ENCODE data around the gene LAPTM4A. TPM values are rescaled to one million over a fixed set of nuclear protein-coding genes. Genes with fewer than 3 reads are reported as not detected.
A peak's percentile ranks its signal among the peaks of the same experiment; 100 is the strongest.
"Not testable (repeated sequence)": the region's sequence is repeated elsewhere in the genome, so short reads cannot be mapped to it uniquely, and the experiment has no call there.

Gene LAPTM4A
- total RNA-seq, 1 experiment from 2014 or later: 37.2 TPM

GRCh38 chr2:20080839-20081415 is 29.5 kb upstream of the LAPTM4A start:
- Histone ChIP-seq H3K27ac (ENCODE audit: low read length) (no peak overlapping the region), H3K4me2 (ENCODE audit: low read depth, low read length, poor library complexity, severe bottlenecking) (no peak overlapping the region), H3K27me3 (ENCODE audit: low read length) (no peaks in the 10 kb centered on the region), H3K79me2 (ENCODE audit: low read length) (no peaks in the 10 kb centered on the region), H2AFZ (ENCODE audit: low read length) (no peak overlapping the region), H3K9me2 (replicated peaks; ENCODE audit: insufficient read depth, low read length) (no peaks in the 10 kb centered on the region), H3K9ac (ENCODE audit: low read length) (no peak overlapping the region), H3K9me3 (ENCODE audit: low read length) (no peaks in the 10 kb centered on the region), H3K4me1 (ENCODE audit: low read length) (peaks cover 17% of the 10 kb centered on the region), H4K20me1 (ENCODE audit: insufficient read depth, low read depth, low read length) (no peaks in the 10 kb centered on the region), H3K4me3 (ENCODE audit: low read length) (no peak overlapping the region), H3K36me3 (ENCODE audit: insufficient read depth, low read length) (no peaks in the 10 kb centered on the region)
- no peak for DNase-seq

GRCh38 chr2:20080428-20080827 is 29.0 kb upstream of the LAPTM4A start:
- Histone ChIP-seq H2AFZ (ENCODE audit: low read length) (no peak overlapping the region), H3K4me1 (ENCODE audit: low read length) (peaks cover 17% of the 10 kb centered on the region), H3K9ac (ENCODE audit: low read length) (no peak overlapping the region), H3K9me3 (ENCODE audit: low read length) (no peaks in the 10 kb centered on the region), H3K27me3 (ENCODE audit: low read length) (no peaks in the 10 kb centered on the region), H3K36me3 (ENCODE audit: insufficient read depth, low read length) (no peaks in the 10 kb centered on the region), H3K4me3 (ENCODE audit: low read length) (no peak overlapping the region), H4K20me1 (ENCODE audit: insufficient read depth, low read depth, low read length) (no peaks in the 10 kb centered on the region), H3K4me2 (ENCODE audit: low read depth, low read length, poor library complexity, severe bottlenecking) (no peak overlapping the region), H3K9me2 (replicated peaks; ENCODE audit: insufficient read depth, low read length) (no peaks in the 10 kb centered on the region), H3K27ac (ENCODE audit: low read length) (no peak overlapping the region), H3K79me2 (ENCODE audit: low read length) (no peaks in the 10 kb centered on the region)
- DNase-seq: no peak

DNA sequence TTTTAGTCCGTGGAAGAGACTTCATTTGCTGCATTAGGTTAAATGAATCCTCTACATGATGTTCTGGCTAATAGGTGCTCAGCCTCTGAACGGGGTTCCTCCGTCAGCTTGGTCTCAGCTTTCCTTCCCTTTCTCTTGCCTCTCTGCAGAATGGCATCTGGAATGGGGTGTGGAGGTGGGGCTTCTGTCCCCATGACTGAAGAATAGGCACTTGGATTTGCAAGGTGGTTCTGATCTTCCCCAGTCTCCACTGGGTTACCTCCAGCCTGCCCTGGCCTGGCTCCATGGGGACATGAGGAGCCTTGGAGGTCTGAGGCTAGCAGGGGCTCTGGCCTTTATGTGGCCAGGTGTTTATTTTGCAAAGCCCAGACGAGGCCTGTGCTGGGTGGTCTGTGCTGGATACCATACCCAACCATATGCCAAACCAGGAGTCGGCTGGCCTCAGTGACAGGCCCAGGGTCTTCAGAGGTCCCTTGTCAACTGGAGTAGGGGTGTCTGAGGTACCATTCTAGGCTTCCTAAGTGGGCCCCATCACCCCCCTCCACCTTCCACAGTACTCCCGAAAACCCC is 28.2 kb upstream of the LAPTM4A start:
- peaks cover 17% of the 10 kb centered on the region for H3K4me1 ChIP-seq (ENCODE audit: low read length)
- no peaks in the 10 kb centered on the region for H3K9me2 ChIP-seq (replicated peaks; ENCODE audit: insufficient read depth, low read length)
- DNase-seq: no peak
- H3K4me2 ChIP-seq (ENCODE audit: low read depth, low read length, poor library complexity, severe bottlenecking): no peak overlapping the region
- no peaks in the 10 kb centered on the region for H3K27me3 ChIP-seq (ENCODE audit: low read length)
- no peak overlapping the region for H3K4me3 ChIP-seq (ENCODE audit: low read length)
- no peaks in the 10 kb centered on the region for H4K20me1 ChIP-seq (ENCODE audit: insufficient read depth, low read depth, low read length)
- H2AFZ ChIP-seq (ENCODE audit: low read length): no peak overlapping the region
- no peaks in the 10 kb centered on the region for H3K36me3 ChIP-seq (ENCODE audit: insufficient read depth, low read length)
- no peak overlapping the region for H3K27ac ChIP-seq (ENCODE audit: low read length)
- no peaks in the 10 kb centered on the region for H3K9me3 ChIP-seq (ENCODE audit: low read length)
- no peak overlapping the region for H3K9ac ChIP-seq (ENCODE audit: low read length)
- H3K79me2 ChIP-seq (ENCODE audit: low read length): no peaks in the 10 kb centered on the region

- Histone ChIP-seq H3K4me2 (ENCODE audit: low read depth, low read length, poor library complexity, severe bottlenecking) (peak overlapping the region; percentile 36), H4K20me1 (ENCODE audit: insufficient read depth, low read depth, low read length) (no peaks in the 10 kb centered on the region)
- peak; percentile 76 for DNase-seq
Observed at GRCh38 chr2:20077411-20077940, 26.0 kb upstream of the LAPTM4A start.

DNA sequence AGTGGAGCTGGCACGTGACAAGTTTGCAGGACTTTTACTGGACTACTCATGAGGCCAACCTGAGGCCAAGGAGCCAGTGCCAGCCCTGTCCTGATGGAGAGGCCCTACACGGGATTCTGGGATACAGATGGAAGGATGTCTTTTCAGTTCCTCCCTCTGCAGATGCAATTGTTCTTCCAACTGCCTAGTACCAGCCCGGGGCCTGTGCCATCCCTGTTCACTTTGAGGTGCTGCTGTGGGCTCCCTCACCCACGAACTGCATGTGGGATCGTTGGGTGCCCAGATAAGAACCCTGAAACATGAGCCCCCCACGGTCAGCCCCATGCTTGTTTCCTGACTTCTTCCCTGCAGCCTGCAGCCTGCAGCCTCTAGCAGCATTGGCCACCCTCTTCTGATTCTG is 25.3 kb upstream of the LAPTM4A start:
- no peak for DNase-seq
- H3K27ac ChIP-seq (ENCODE audit: low read length): no peak overlapping the region
- no peaks in the 10 kb centered on the region for H3K27me3 ChIP-seq (ENCODE audit: low read length)
- no peaks in the 10 kb centered on the region for H3K9me2 ChIP-seq (replicated peaks; ENCODE audit: insufficient read depth, low read length)
- H3K4me1 ChIP-seq (ENCODE audit: low read length): peaks cover 17% of the 10 kb centered on the region
- H4K20me1 ChIP-seq (ENCODE audit: insufficient read depth, low read depth, low read length): no peaks in the 10 kb centered on the region
- H3K4me3 ChIP-seq (ENCODE audit: low read length): no peak overlapping the region
- no peak overlapping the region for H2AFZ ChIP-seq (ENCODE audit: low read length)
- no peaks in the 10 kb centered on the region for H3K9me3 ChIP-seq (ENCODE audit: low read length)
- H3K79me2 ChIP-seq (ENCODE audit: low read length): no peaks in the 10 kb centered on the region
- H3K4me2 ChIP-seq (ENCODE audit: low read depth, low read length, poor library complexity, severe bottlenecking): no peak overlapping the region
- H3K9ac ChIP-seq (ENCODE audit: low read length): no peak overlapping the region
- no peaks in the 10 kb centered on the region for H3K36me3 ChIP-seq (ENCODE audit: insufficient read depth, low read length)

More at GRCh38 chr2:20077411-20077940, 26.0 kb upstream of the LAPTM4A start:
- Histone ChIP-seq H3K36me3 (ENCODE audit: insufficient read depth, low read length) (no peaks in the 10 kb centered on the region), H3K4me3 (ENCODE audit: low read length) (no peak overlapping the region), H3K27me3 (ENCODE audit: low read length) (no peaks in the 10 kb centered on the region), H3K9me3 (ENCODE audit: low read length) (no peaks in the 10 kb centered on the region), H3K27ac (ENCODE audit: low read length) (no peak overlapping the region), H3K9me2 (replicated peaks; ENCODE audit: insufficient read depth, low read length) (no peaks in the 10 kb centered on the region), H3K79me2 (ENCODE audit: low read length) (no peaks in the 10 kb centered on the region), H3K4me1 (ENCODE audit: low read length) (peaks cover 17% of the 10 kb centered on the region), H3K9ac (ENCODE audit: low read length) (no peak overlapping the region), H2AFZ (ENCODE audit: low read length) (no peak overlapping the region)

DNA sequence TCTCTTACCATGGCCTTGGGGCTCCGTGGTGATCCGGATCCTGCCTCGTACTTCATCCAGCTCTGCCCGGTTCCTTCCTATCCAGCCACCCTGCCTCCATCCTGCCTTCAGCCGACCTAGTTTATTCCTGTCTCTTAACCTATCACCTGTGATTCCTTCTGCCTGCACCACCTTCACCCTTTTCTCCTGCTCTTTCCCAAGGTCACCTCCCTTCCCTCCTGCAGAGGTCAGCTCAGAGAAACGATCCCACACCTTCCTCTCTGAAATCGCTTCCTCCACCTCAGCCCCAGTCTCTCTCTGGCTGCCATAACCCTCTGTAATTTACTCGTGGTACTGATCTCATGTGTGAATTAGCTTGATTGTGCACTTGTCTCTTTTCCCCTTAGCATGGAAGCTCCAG is 23.5 kb upstream of the LAPTM4A start:
- Histone ChIP-seq H3K79me2 (ENCODE audit: low read length) (no peaks in the 10 kb centered on the region), H3K9ac (ENCODE audit: low read length) (no peak overlapping the region), H3K27ac (ENCODE audit: low read length) (no peak overlapping the region), H3K4me2 (ENCODE audit: low read depth, low read length, poor library complexity, severe bottlenecking) (no peak overlapping the region), H3K4me3 (ENCODE audit: low read length) (no peak overlapping the region), H3K27me3 (ENCODE audit: low read length) (no peaks in the 10 kb centered on the region), H3K9me2 (replicated peaks; ENCODE audit: insufficient read depth, low read length) (no peaks in the 10 kb centered on the region), H3K36me3 (ENCODE audit: insufficient read depth, low read length) (no peaks in the 10 kb centered on the region), H2AFZ (ENCODE audit: low read length) (no peak overlapping the region), H3K9me3 (ENCODE audit: low read length) (no peaks in the 10 kb centered on the region), H4K20me1 (ENCODE audit: insufficient read depth, low read depth, low read length) (no peaks in the 10 kb centered on the region), H3K4me1 (ENCODE audit: low read length) (peaks cover 17% of the 10 kb centered on the region)
- DNase-seq: no peak

GRCh38 chr2:20074046-20074648 is 22.7 kb upstream of the LAPTM4A start:
- peak overlapping the region; percentile 55; the same call in 1 of the 2 replicates for H2AFZ ChIP-seq (ENCODE audit: low read length)
- not testable (repeated sequence) for H3K4me3 ChIP-seq (ENCODE audit: low read length); H3K27ac ChIP-seq (ENCODE audit: low read length); H3K4me2 ChIP-seq (ENCODE audit: low read depth, low read length, poor library complexity, severe bottlenecking); H3K9me3 ChIP-seq (ENCODE audit: low read length); H3K9me2 ChIP-seq (replicated peaks; ENCODE audit: insufficient read depth, low read length); DNase-seq; H3K36me3 ChIP-seq (ENCODE audit: insufficient read depth, low read length); H3K27me3 ChIP-seq (ENCODE audit: low read length); H3K9ac ChIP-seq (ENCODE audit: low read length); H4K20me1 ChIP-seq (ENCODE audit: insufficient read depth, low read depth, low read length); H3K79me2 ChIP-seq (ENCODE audit: low read length)
- H3K4me1 ChIP-seq (ENCODE audit: low read length): peaks cover 17% of the 10 kb centered on the region

DNA sequence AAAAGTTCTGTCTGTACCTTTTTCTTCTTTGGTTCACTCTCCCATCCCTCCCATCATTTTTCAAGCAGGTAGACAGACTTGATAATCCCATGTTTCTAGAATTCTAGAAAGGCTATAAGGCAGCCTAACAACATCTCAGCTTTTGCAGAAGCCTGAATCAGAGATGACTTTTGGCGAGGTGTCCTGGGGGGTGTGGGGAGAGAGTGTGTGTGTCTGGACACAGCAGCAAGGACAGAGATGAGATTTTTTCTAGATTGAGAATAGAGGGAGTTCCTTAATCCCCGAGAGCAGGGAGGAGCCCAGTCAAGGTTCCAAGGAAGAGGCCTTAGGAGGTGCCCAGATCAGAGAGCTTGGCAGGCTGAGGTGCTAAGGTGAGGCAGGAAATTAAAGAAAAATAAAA is 22.0 kb upstream of the LAPTM4A start:
- H3K27ac ChIP-seq (ENCODE audit: low read length): no peak overlapping the region
- H3K9me3 ChIP-seq (ENCODE audit: low read length): no peaks in the 10 kb centered on the region
- no peaks in the 10 kb centered on the region for H3K79me2 ChIP-seq (ENCODE audit: low read length)
- no peaks in the 10 kb centered on the region for H3K27me3 ChIP-seq (ENCODE audit: low read length)
- DNase-seq: no peak
- no peaks in the 10 kb centered on the region for H4K20me1 ChIP-seq (ENCODE audit: insufficient read depth, low read depth, low read length)
- H3K9ac ChIP-seq (ENCODE audit: low read length): no peak overlapping the region
- H3K36me3 ChIP-seq (ENCODE audit: insufficient read depth, low read length): no peaks in the 10 kb centered on the region
- H2AFZ ChIP-seq (ENCODE audit: low read length): no peak overlapping the region
- H3K9me2 ChIP-seq (replicated peaks; ENCODE audit: insufficient read depth, low read length): no peaks in the 10 kb centered on the region
- H3K4me2 ChIP-seq (ENCODE audit: low read depth, low read length, poor library complexity, severe bottlenecking): no peak overlapping the region
- no peak overlapping the region for H3K4me3 ChIP-seq (ENCODE audit: low read length)
- H3K4me1 ChIP-seq (ENCODE audit: low read length): peaks cover 17% of the 10 kb centered on the region

All from Karpas-422 (cell line).